ENCODE measurements around the gene UBXN2A.
"Not testable (repeated sequence)": the region's sequence is repeated elsewhere in the genome, so short reads cannot be mapped to it uniquely, and the experiment has no call there.

Gene UBXN2A

GRCh38 chr2:23943666-23944065 is 3.4 kb downstream of the UBXN2A start:
- DNase-seq = no peak

DNA sequence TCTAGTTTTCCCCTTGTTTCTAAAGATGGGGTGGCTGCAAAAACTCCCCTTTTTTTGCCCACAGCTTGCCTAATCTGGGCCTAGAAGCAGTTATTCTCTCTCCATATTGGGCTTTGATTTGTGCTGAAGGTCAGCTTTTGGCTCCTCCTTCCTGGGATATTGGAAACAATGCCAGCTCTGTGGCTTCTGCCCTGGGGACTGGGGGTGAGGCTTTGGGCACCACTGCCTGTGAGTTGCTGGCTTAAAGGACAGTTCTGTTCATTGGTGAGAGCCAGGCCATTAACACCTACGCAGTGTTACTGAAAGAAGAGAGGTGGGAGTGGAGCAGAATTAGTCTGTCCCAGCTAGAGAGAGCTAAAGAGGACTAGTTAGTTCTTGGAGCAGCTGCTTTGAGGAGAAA is 4.3 kb downstream of the UBXN2A start:
- DNase-seq = no peak

DNA sequence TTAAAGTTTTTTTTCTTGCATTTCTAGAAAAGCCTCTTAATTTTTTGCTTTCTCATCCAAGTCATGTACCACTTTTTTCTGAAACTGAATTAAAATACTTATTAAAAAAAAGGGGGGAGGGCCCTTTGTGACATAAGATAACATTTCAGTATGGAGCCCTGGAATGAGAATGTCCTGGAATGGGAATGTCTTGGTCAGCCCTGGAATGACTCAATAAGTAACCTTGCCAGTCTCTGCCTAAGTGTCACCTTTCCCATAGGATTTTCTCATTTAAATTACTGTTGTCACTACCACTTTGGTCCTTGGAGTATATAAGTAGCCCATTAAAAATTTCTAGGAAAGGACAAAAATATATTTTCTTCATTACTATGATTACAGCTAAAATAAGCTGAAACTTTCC is 4.7 kb downstream of the UBXN2A start:
- DNase-seq = no peak

DNA sequence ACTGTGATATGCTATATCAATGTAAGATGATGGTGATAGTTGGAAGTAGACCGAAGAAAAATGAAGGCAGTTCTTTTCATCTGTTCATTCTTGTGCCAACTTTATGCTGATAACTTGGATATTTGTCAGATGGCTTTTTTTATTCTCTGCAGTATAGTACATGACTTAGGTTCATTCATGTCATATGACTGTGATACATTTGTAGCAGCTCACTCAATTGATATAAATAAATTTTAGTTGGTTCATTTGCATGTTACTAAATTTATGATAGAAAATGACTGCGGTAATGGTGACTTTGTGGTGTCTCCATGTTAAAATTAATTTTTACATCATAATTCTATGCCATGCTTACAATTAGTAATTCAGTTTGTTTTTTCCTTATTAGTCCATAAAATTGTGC is 7.1 kb downstream of the UBXN2A start:
- DNase-seq = no peak

- DNase-seq = not testable (repeated sequence)
These were observed 12.3 kb downstream of the UBXN2A start for GRCh38 chr2:23952558-23952957.

DNA sequence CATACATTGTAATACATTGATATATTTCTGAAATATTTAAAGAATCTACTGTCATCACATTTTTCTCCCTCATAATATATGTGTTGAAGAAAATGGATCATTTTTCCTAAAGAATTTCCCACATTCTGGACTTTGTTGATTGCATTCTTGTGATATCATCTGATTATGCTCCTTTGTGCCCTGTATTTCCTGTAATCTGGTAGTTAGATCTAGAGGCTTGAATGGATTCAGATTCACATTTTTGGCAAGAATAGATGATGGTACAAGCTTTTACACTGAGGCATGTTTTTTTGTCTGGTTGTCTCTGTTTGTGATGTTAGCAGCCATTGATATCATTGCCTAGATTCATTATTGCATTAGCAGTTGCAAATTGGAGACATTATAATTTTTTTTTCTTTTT is 13.4 kb downstream of the UBXN2A start:
- DNase-seq = no peak

- DNase-seq = no peak
These were observed 14.2 kb downstream of the UBXN2A start for GRCh38 chr2:23954325-23955014.

- DNase-seq = no peak
These were observed 27.6 kb downstream of the UBXN2A start for GRCh38 chr2:23967846-23968245.

- DNase-seq = no peak
These were observed 36.6 kb downstream of the UBXN2A start for GRCh38 chr2:23976883-23977282.

GRCh38 chr2:23988371-23988770 is 48.1 kb downstream of the UBXN2A start:
- DNase-seq = peak; percentile 18

GRCh38 chr2:23992931-23993330 is 52.7 kb downstream of the UBXN2A start:
- DNase-seq = no peak

DNA sequence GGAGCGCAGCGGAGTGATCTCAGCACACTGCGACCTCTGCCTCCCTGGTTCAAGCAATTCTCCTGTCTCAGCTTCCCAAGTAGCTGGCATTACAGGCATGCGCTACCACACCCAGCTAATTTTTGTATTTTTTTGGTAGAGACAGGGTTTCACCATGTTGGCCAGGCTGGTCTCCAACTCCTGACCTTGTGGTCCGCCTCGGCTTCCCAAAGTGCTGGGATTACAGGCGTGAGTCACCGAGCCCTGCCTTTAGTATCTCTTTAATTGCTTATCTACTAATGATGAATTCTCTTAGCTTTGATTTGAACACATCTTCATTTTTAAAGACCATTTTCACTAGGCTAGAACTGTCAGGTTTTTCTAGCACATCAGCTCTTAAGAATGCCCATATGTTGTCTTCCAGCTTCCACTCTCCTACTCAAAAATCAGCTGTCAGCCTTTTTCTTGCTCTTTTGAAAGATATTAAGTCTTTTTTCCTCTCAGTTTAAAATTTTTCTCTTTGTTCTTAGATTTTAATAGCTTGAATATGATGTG is 53.5 kb downstream of the UBXN2A start:
- no peak for DNase-seq

DNA sequence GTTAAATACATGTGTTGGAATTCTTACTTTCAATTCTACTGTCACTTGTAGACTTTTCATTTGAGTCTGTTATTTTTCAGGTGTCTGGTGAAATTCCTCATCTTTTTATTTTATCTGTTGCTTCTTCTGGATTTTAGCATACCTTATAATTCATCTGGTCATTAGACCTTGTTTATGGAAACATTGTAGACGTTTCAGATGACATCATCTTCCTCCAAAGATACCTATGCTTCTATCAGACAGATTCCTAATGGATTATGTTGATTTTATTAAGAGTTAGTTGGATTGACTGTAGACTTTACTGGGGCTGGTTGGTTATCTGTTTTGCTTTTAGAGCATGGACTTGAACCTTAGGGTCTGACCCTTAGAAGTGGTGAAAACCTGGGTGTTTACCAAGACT is 54.3 kb downstream of the UBXN2A start:
- no peak for DNase-seq

DNA sequence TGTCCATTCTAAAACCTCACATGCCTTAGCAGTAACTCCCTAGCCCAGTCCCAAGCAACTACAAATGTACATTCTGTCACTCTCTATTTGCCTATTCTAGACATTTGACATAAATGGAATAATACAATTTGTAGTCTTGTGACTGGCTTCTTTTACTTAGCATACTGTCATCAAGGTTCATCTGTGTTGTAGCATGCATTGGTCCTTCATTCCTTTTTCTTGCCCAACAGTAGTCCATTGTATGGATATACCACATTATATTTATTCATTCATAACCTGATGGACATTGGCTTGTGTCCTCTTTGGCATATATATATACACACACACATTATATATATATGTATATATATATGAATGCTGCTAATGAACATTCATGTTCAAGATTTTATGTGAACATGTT is 67.4 kb downstream of the UBXN2A start:
- DNase-seq = no peak

DNA sequence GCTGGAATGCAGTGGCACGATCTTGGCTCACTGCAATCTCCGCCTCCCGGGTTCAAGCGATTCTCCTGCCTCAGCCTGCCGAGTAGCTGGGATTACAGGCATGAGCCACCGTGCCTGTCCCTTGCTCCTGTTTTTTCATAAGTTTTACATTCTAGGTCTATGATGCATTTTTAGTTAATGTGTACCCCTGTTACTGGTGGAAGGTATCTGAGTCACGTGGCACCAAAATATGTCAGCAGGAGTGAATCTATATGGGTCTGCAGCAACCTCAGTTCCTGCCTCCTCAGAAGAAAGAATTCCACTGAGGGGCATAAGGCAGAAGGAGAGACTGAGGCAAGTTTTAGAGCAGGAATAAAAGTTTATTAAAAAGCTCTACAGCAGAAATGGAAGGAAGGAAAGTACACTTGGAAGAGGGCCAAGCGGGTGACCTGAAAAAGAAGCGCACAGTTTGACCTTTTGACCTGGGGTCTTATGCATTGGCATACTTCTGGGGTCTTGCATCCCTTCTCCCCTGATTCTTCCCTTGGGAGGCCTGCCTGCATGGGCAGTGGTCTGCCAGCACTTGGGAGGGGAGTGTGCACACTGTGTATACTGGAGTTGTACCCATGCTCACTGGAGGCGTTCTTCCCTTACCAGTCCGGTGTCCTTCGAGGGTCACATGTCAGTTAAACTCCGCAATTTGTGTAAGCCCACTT is 68.6 kb downstream of the UBXN2A start:
- no peak for DNase-seq

DNA sequence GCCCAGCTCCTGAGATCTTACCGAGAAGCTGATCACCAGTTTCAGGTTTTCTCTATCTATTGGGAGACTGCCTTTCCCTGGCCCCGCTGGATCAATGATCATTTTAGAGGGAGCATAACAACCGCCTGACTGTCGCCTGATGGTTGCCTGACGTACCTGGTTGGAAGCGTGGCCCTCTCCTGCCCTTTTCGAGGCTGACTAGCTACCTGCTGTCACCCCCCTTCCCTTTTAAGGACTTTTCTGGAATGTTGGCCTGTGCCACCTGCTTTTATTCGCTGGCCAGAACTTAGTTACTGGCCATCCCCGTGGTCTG is 69.1 kb downstream of the UBXN2A start:
- DNase-seq = no peak

GRCh38 chr2:24009680-24010476 is 69.6 kb downstream of the UBXN2A start, which contains the start of gene MFSD2B:
Gene MFSD2B (plus strand): TSS chr2:24010085. CDS start chr2:24010097, 12 bp downstream.
- no peak for DNase-seq

GRCh38 chr2:24010477-24011249 is 70.4 kb downstream of the UBXN2A start:
- no peak for DNase-seq

DNA sequence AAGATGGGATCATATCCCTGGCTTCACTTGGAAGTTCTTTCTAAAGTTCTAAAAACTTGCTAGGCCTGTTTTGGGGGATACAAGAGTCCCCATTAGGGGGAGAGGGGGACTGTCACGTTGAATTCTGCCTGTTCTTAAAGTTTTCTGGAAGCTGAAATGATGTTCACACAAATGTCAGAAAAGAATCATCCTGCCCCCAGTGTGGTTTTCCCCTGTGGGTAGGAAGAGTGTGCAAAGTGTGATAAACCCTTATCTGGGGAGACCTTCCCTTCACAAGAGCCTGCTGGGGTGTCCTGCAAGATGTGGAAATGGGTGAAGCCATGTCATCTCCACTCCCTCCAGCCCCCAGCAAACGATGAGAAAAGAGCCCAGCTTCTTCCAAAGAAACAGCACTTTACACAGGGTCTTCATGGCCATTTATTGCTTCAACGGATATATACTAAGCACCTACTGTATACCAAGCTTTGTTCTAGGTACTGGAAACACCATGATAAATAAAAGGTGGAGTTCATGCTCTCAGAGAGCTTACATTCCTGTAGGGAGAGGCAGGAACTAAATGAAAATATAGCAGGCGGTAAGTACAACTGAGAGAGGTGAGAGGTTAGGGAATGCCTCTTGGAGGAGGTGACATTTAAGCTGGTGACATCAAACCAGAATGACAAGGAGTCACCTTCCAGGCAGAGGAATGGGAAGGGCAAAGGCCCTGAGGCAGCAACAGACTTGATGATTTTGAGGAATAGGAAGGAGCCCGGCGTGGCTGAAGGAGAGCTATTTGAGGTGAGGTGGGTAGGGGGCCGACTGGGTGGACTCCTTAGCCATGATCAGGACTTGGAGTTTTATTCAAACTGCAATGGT is 71.2 kb downstream of the UBXN2A start:
- no peak for DNase-seq

- DNase-seq = no peak
These were observed 72.4 kb downstream of the UBXN2A start for GRCh38 chr2:24012521-24013188.

GRCh38 chr2:24014902-24015301 is 74.6 kb downstream of the UBXN2A start:
- not testable (repeated sequence) for DNase-seq
